ENCODE measurements around the gene STX17. TPM values are rescaled to one million over a fixed set of nuclear protein-coding genes. Genes with fewer than 3 reads are reported as not detected.

The STX17 gene
- total RNA-seq, 1 experiment from 2014 or later = 11.5 TPM

GRCh38 chr9:99953861-99954507 is 47.5 kb downstream of the STX17 start:
- ChIA-PET CTCF (no interaction called here), POLR2A (no interaction called here)
- in situ Hi-C loops (cut with HindIII; ENCODE audit: low pct_unique_long_range_greater_than_20kb, low sequenced_read_pairs) = no loop called here
- DNase-seq (ENCODE audit: low read depth, low spot score) (no peak), ATAC-seq (no peak)
- Histone ChIP-seq H3K27me3 (ENCODE audit: control insufficient read depth, insufficient read depth, low read length) (no peaks in the 10 kb centered on the region), H3K4me1 (ENCODE audit: control insufficient read depth, insufficient read depth, low read length) (no peaks in the 10 kb centered on the region), H3K9me3 (ENCODE audit: control insufficient read depth, insufficient read depth, low read depth, low read length) (no peaks in the 10 kb centered on the region), H3K36me3 (ENCODE audit: control insufficient read depth, insufficient read depth, low read length) (no peaks in the 10 kb centered on the region), H3K4me3 (ENCODE audit: low read depth in 2 of 2, low read length in 2 of 2) (no peak overlapping the region), H3K27ac (ENCODE audit: low read length) (no peak overlapping the region)
- TF ChIP-seq POLR2AphosphoS5 (IDR thresholded peaks at IDR 0.05; ENCODE audit: low read depth, low read length) = no peak
- no peak for TF ChIP-seq REST (IDR thresholded peaks at IDR 0.05; ENCODE audit: insufficient read depth in 1 of 2, low read depth in 2 of 2, low read length in 1 of 2)
- TF ChIP-seq SIN3A (IDR thresholded peaks at IDR 0.05; ENCODE audit: borderline replicate concordance, insufficient read depth, low read depth, low read length) = no peak
- TF ChIP-seq CTCF (IDR thresholded peaks at IDR 0.05) = no peak
- TF ChIP-seq TCF7L2 (IDR thresholded peaks at IDR 0.05; ENCODE audit: low read depth, low read length) = no peak
- BruUV-seq (replicated peaks) = no TSS peak
- intact Hi-C loops (cut with micrococcal nuclease; ENCODE audit: unreplicated experiment) = no loop called here

GRCh38 chr9:99954819-99955218 is 48.4 kb downstream of the STX17 start:
- in situ Hi-C loops (cut with HindIII; ENCODE audit: low pct_unique_long_range_greater_than_20kb, low sequenced_read_pairs) = no loop called here
- TF ChIP-seq CTCF (IDR thresholded peaks at IDR 0.05) = no peak
- TF ChIP-seq REST (IDR thresholded peaks at IDR 0.05; ENCODE audit: insufficient read depth in 1 of 2, low read depth in 2 of 2, low read length in 1 of 2) = no peak
- no peak for TF ChIP-seq SIN3A (IDR thresholded peaks at IDR 0.05; ENCODE audit: borderline replicate concordance, insufficient read depth, low read depth, low read length)
- no peak for TF ChIP-seq POLR2AphosphoS5 (IDR thresholded peaks at IDR 0.05; ENCODE audit: low read depth, low read length)
- TF ChIP-seq TCF7L2 (IDR thresholded peaks at IDR 0.05; ENCODE audit: low read depth, low read length) = no peak
- ChIA-PET CTCF (no interaction called here), POLR2A (no interaction called here)
- intact Hi-C loops (cut with micrococcal nuclease; ENCODE audit: unreplicated experiment) = no loop called here
- H3K4me1 ChIP-seq (ENCODE audit: control insufficient read depth, insufficient read depth, low read length) = no peaks in the 10 kb centered on the region
- no TSS peak for BruUV-seq (replicated peaks)
- ATAC-seq = no peak
- H3K27ac ChIP-seq (ENCODE audit: low read length) = no peak overlapping the region
- no peaks in the 10 kb centered on the region for H3K36me3 ChIP-seq (ENCODE audit: control insufficient read depth, insufficient read depth, low read length)
- no peaks in the 10 kb centered on the region for H3K9me3 ChIP-seq (ENCODE audit: control insufficient read depth, insufficient read depth, low read depth, low read length)
- H3K4me3 ChIP-seq (ENCODE audit: low read depth in 2 of 2, low read length in 2 of 2) = no peak overlapping the region
- DNase-seq (ENCODE audit: low read depth, low spot score) = no peak
- no peaks in the 10 kb centered on the region for H3K27me3 ChIP-seq (ENCODE audit: control insufficient read depth, insufficient read depth, low read length)
